Panc1 (cell line): ENCODE data around the gene ZNF230. TPM values are rescaled to one million over a fixed set of nuclear protein-coding genes. Genes with fewer than 3 reads are reported as not detected.

Experiments
- ATAC-seq: fragments of 200-7000 bp; cut with Tn5 transposase; 2 replicates; pipeline ENCODE4 v1.9.1; 2020; ENCODE audit warnings: mild to moderate bottlenecking, moderate library complexity
- BruUV-seq: library from RNA; stranded (reverse); fragments of 400-500 nt; replicated peaks from 2 replicates; lab custom pipeline; 2021; lab: Mats Ljungman, UMichigan
- CTCF ChIA-PET: fragments of 300-600 bp; sonication (Branson Sonifier 250); formaldehyde crosslinking; loops from one replicate; lab custom pipeline; 2022; ENCODE audit warnings: antibody characterized with exemption; lab: Charles Lee
- POLR2A ChIA-PET: fragments of 300-600 bp; sonication (Branson Sonifier 250); formaldehyde crosslinking; loops from one replicate; lab custom pipeline; 2022; ENCODE audit warnings: antibody characterized with exemption; lab: Charles Lee
- DNase-seq: peaks from one replicate; pipeline ENCODE4 v3.0.0-alpha.2; 2010; ENCODE audit warnings: low read depth, low spot score
- H3K27ac ChIP-seq: 2 replicates; pipeline ENCODE4 v1.5.1; 2011; ENCODE audit warnings: mild to moderate bottlenecking, low read length, inconsistent platforms
- H3K27me3 ChIP-seq: fragments of 200-500 bp; sonication (Bioruptor generic); 2 replicates; pipeline ENCODE4 v1.6.0; 2014; ENCODE audit warnings: low read length, inconsistent platforms; ENCODE audit not compliant: control insufficient read depth, insufficient read depth
- H3K36me3 ChIP-seq: fragments of 200-500 bp; sonication (Bioruptor generic); 2 replicates; pipeline ENCODE4 v1.5.1; 2014; ENCODE audit warnings: inconsistent platforms, mild to moderate bottlenecking, low read length, moderate library complexity; ENCODE audit not compliant: control insufficient read depth, insufficient read depth
- H3K4me1 ChIP-seq: 2 replicates; pipeline ENCODE4 v1.5.1; 2011; ENCODE audit warnings: inconsistent platforms, mild to moderate bottlenecking, low read length, moderate library complexity; ENCODE audit not compliant: control insufficient read depth, insufficient read depth
- H3K4me3 ChIP-seq, 2 experiments: 2 replicates each; pipeline ENCODE4 v1.5.1; 2011 to 2012; ENCODE audit warnings: low read depth in 2 of 2, low read length in 2 of 2, mild to moderate bottlenecking in 2 of 2, inconsistent platforms in 1 of 2, moderate library complexity in 1 of 2
- H3K9me3 ChIP-seq: fragments of 200-500 bp; sonication (Bioruptor generic); 2 replicates; pipeline ENCODE4 v1.5.1; 2014; ENCODE audit warnings: low read depth, mild to moderate bottlenecking, inconsistent platforms, low read length, moderate library complexity; ENCODE audit not compliant: control insufficient read depth, insufficient read depth
- in situ Hi-C: cut with HindIII; loops from 2 replicates; pipeline ENCODE4 v1.10.0; 2016; ENCODE audit warnings: low sequenced_read_pairs, low pct_unique_long_range_greater_than_20kb
- intact Hi-C: fragments of 100-400 bp; cut with micrococcal nuclease; formaldehyde crosslinking; loops from one replicate; pipeline ENCODE4 v1.10.0; 2022; ENCODE audit not compliant: unreplicated experiment
- total RNA-seq: library from RNA; stranded (reverse); gene quantifications from one replicate; pipeline ENCODE4 v1.2.1, GENCODE V29; 2021; ENCODE audit not compliant: unreplicated experiment
- TF ChIP-seq, protein P1 (sequence below), 2 experiments: IDR thresholded peaks; 2 replicates each; pipeline ENCODE4 v1.6.1; 2011 to 2012; ENCODE audit warnings: low read depth in 2 of 2, control low read depth in 1 of 2, low read length in 1 of 2, mild to moderate bottlenecking in 1 of 2, moderate library complexity in 1 of 2; ENCODE audit not compliant: insufficient read depth in 1 of 2

Gene ZNF230
- total RNA-seq, 1 experiment from 2014 or later = 4.2 TPM

DNA sequence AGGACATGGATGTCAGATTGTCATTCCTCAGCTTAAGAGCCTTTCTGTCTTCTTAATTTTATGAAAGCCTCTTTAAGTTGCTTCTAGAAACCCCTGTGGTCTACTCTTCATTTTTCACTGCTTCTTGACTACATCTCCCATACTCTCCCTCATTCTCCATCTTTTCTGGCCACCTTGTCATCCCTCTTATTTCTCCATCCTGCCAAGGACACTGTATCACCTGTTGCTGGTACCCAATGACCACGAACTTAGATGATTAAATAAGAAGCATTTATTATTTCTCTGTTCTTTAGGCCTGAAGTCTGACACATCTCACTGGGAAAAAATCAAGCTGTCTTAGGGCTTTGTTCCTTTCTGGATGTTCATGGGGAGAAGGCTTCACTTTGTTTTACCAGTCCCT is 58.3 kb downstream of the ZNF230 start:
- intact Hi-C loops = no loop called here
- BruUV-seq = no TSS peak
- Histone ChIP-seq H3K4me1 (no peaks in the 10 kb centered on the region), H3K36me3 (no peaks in the 10 kb centered on the region; the same call in 1 of the 2 replicates), H3K4me3 (no peak overlapping the region), H3K27ac (no peak overlapping the region), H3K9me3 (peaks cover 12% of the 10 kb centered on the region; the same call in 1 of the 2 replicates), H3K27me3 (no peaks in the 10 kb centered on the region)
- in situ Hi-C loops = no loop called here
- DNase-seq = no peak
- no peak for ATAC-seq
- POLR2A ChIA-PET = no interaction called here
- TF ChIP-seq, protein P1, sequence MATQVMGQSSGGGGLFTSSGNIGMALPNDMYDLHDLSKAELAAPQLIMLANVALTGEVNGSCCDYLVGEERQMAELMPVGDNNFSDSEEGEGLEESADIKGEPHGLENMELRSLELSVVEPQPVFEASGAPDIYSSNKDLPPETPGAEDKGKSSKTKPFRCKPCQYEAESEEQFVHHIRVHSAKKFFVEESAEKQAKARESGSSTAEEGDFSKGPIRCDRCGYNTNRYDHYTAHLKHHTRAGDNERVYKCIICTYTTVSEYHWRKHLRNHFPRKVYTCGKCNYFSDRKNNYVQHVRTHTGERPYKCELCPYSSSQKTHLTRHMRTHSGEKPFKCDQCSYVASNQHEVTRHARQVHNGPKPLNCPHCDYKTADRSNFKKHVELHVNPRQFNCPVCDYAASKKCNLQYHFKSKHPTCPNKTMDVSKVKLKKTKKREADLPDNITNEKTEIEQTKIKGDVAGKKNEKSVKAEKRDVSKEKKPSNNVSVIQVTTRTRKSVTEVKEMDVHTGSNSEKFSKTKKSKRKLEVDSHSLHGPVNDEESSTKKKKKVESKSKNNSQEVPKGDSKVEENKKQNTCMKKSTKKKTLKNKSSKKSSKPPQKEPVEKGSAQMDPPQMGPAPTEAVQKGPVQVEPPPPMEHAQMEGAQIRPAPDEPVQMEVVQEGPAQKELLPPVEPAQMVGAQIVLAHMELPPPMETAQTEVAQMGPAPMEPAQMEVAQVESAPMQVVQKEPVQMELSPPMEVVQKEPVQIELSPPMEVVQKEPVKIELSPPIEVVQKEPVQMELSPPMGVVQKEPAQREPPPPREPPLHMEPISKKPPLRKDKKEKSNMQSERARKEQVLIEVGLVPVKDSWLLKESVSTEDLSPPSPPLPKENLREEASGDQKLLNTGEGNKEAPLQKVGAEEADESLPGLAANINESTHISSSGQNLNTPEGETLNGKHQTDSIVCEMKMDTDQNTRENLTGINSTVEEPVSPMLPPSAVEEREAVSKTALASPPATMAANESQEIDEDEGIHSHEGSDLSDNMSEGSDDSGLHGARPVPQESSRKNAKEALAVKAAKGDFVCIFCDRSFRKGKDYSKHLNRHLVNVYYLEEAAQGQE (IDR thresholded peaks at IDR 0.05; ENCODE audit: insufficient read depth in 1 of 2, low read depth in 2 of 2, low read length in 1 of 2) = no peak
- CTCF ChIA-PET = no interaction called here

Other genes with a start within 250 kb of the ZNF230 start
- 49.9 TPM for gene SMG9, start 248.0 kb upstream of the ZNF230 start, total RNA-seq
- gene KCNN4, start 222.0 kb upstream of the ZNF230 start, total RNA-seq = 29.7 TPM
- 0.87 TPM for gene LYPD5, start 200.5 kb upstream of the ZNF230 start, total RNA-seq
- 6.9 TPM for gene ZNF283, start 175.6 kb upstream of the ZNF230 start, total RNA-seq
- 2.4 TPM for gene ZNF404, start 119.0 kb upstream of the ZNF230 start, total RNA-seq
- gene ZNF45, start 67.7 kb upstream of the ZNF230 start, total RNA-seq = 10.7 TPM
- 2.8 TPM for gene ZNF221, start 51.7 kb upstream of the ZNF230 start, total RNA-seq
- gene ZNF155, start 18.8 kb upstream of the ZNF230 start, total RNA-seq = 5.0 TPM
- 3.1 TPM for gene ZNF222, start 22.4 kb downstream of the ZNF230 start, total RNA-seq
- 2.2 TPM for gene ZNF223, start 49.1 kb downstream of the ZNF230 start, total RNA-seq
- gene ZNF284, start 69.2 kb downstream of the ZNF230 start, total RNA-seq = 0.87 TPM
- gene ZNF224, start 91.4 kb downstream of the ZNF230 start, total RNA-seq = 13.4 TPM
- 3.5 TPM for gene ZNF225, start 110.4 kb downstream of the ZNF230 start, total RNA-seq
- gene ZNF234, start 138.6 kb downstream of the ZNF230 start, total RNA-seq = 6.4 TPM
- gene ZNF226, start 162.1 kb downstream of the ZNF230 start, total RNA-seq = 21.7 TPM
- 15.4 TPM for gene ZNF227, start 209.6 kb downstream of the ZNF230 start, total RNA-seq